ENCODE measurements around the gene RXYLT1. TPM values are rescaled to one million over a fixed set of nuclear protein-coding genes. Genes with fewer than 3 reads are reported as not detected.

RXYLT1 gene
- total RNA-seq, 2 experiments from 2014 or later = 15.7 to 23.3 TPM

GRCh38 chr12:63826006-63826585 lies 46.4 kb downstream of the RXYLT1 start:
- no peaks in the 10 kb centered on the region for H3K36me3 ChIP-seq (ENCODE audit: insufficient read depth, low read length)
- CTCF ChIA-PET (ENCODE audit: unreplicated experiment) = no interaction called here
- POLR2A ChIA-PET = interaction anchor here (0.6 kb wide), 1 partner anchor 676 kb away, joined by 4 read pairs; no protein-coding TSS in a partner anchor
- H2AFZ ChIP-seq (ENCODE audit: low read length) = no peak overlapping the region
- H3K4me2 ChIP-seq (ENCODE audit: low read length) = no peak overlapping the region
- TF ChIP-seq EZH2phosphoT487 (IDR thresholded peaks at IDR 0.05; ENCODE audit: borderline replicate concordance, low read depth, low read length) = no peak
- peak; percentile 90 for TF ChIP-seq CTCF (conservative IDR thresholded peaks at IDR 0.05; ENCODE audit: low read length)
- no peaks in the 10 kb centered on the region for H3K4me1 ChIP-seq (ENCODE audit: insufficient read depth, low read length, poor library complexity, severe bottlenecking)
- H3K9me2 ChIP-seq (ENCODE audit: insufficient read depth, low read length) = no peaks in the 10 kb centered on the region
- intact Hi-C loops (cut with micrococcal nuclease; ENCODE audit: unreplicated experiment) = loop anchor here (1.0 kb wide), 1 partner anchor 430 kb away; no protein-coding TSS in a partner anchor
- no peaks in the 10 kb centered on the region for H4K20me1 ChIP-seq (ENCODE audit: insufficient read depth, low read length)
- H3K9me3 ChIP-seq (ENCODE audit: low read length) = peaks cover 6% of the 10 kb centered on the region; the same call in 1 of the 2 replicates
- no peak overlapping the region for H3K27ac ChIP-seq (ENCODE audit: low read depth, low read length, poor library complexity, severe bottlenecking)
- no TSS peak for BruUV-seq (replicated peaks)
- H3K79me2 ChIP-seq (ENCODE audit: insufficient read depth, low read depth, low read length) = no peaks in the 10 kb centered on the region
- peak; percentile 36 for DNase-seq (ENCODE audit: low spot score)
- H3K4me3 ChIP-seq (ENCODE audit: low read depth, low read length, poor library complexity, severe bottlenecking) = no peak overlapping the region

- no peak for DNase-seq (ENCODE audit: low spot score)
- Histone ChIP-seq H3K4me3 (ENCODE audit: low read depth, low read length, poor library complexity, severe bottlenecking) (no peak overlapping the region), H3K4me1 (ENCODE audit: insufficient read depth, low read length, poor library complexity, severe bottlenecking) (no peaks in the 10 kb centered on the region), H3K27ac (ENCODE audit: low read depth, low read length, poor library complexity, severe bottlenecking) (no peak overlapping the region), H3K4me2 (ENCODE audit: low read length) (no peak overlapping the region), H3K9me3 (ENCODE audit: low read length) (peaks cover 6% of the 10 kb centered on the region; the same call in 1 of the 2 replicates), H4K20me1 (ENCODE audit: insufficient read depth, low read length) (no peaks in the 10 kb centered on the region), H3K79me2 (ENCODE audit: insufficient read depth, low read depth, low read length) (no peaks in the 10 kb centered on the region), H3K9me2 (ENCODE audit: insufficient read depth, low read length) (no peaks in the 10 kb centered on the region), H3K36me3 (ENCODE audit: insufficient read depth, low read length) (no peaks in the 10 kb centered on the region), H2AFZ (ENCODE audit: low read length) (no peak overlapping the region)
- intact Hi-C loops (cut with micrococcal nuclease; ENCODE audit: unreplicated experiment) = no loop called here
- ChIA-PET CTCF (ENCODE audit: unreplicated experiment) (no interaction called here), POLR2A (no interaction called here)
- no TSS peak for BruUV-seq (replicated peaks)
- TF ChIP-seq EZH2phosphoT487 (IDR thresholded peaks at IDR 0.05; ENCODE audit: borderline replicate concordance, low read depth, low read length) = no peak
- TF ChIP-seq CTCF (conservative IDR thresholded peaks at IDR 0.05; ENCODE audit: low read length) = no peak
Measured at GRCh38 chr12:63828867-63829266, 49.2 kb downstream of the RXYLT1 start.

DNA sequence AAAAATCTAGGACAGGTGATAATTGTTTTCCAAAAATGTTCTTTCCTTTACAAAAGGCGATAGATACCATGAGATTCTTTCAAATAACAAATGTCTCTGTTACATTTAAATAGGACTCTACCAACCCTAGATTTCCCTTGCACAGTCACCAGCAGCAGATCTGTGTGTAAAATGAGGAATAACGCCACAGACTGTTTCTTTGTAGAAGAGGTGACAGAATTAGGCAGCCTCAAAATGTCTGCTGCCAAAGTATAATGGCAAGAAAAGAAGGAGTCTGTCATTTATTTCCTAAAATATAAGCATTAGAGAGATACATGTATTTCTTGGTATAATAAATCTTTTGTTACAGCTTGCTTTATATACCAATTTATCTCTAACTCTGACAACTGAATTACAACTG lies 56.3 kb downstream of the RXYLT1 start:
- Histone ChIP-seq H3K9me3 (ENCODE audit: low read length) (no peaks in the 10 kb centered on the region), H4K20me1 (ENCODE audit: insufficient read depth, low read length) (no peaks in the 10 kb centered on the region), H3K36me3 (ENCODE audit: insufficient read depth, low read length) (no peaks in the 10 kb centered on the region), H3K27ac (ENCODE audit: low read depth, low read length, poor library complexity, severe bottlenecking) (no peak overlapping the region), H3K4me2 (ENCODE audit: low read length) (no peak overlapping the region), H3K79me2 (ENCODE audit: insufficient read depth, low read depth, low read length) (no peaks in the 10 kb centered on the region), H3K4me1 (ENCODE audit: insufficient read depth, low read length, poor library complexity, severe bottlenecking) (no peaks in the 10 kb centered on the region), H2AFZ (ENCODE audit: low read length) (no peak overlapping the region), H3K9me2 (ENCODE audit: insufficient read depth, low read length) (no peaks in the 10 kb centered on the region), H3K4me3 (ENCODE audit: low read depth, low read length, poor library complexity, severe bottlenecking) (no peak overlapping the region)
- ChIA-PET CTCF (ENCODE audit: unreplicated experiment) (no interaction called here), POLR2A (interaction anchor here (0.5 to 0.7 kb wide), 2 partner anchors 262 to 791 kb away, joined by 3 to 4 read pairs; no protein-coding TSS in a partner anchor)
- TF ChIP-seq CTCF (conservative IDR thresholded peaks at IDR 0.05; ENCODE audit: low read length) = no peak
- DNase-seq (ENCODE audit: low spot score) = no peak
- intact Hi-C loops (cut with micrococcal nuclease; ENCODE audit: unreplicated experiment) = no loop called here
- no TSS peak for BruUV-seq (replicated peaks)

Data from OCI-LY7 (cell line).